Left renal cortex interstitium (tissue), 4 donors: Measurements from ENCODE around the gene SLC12A1. TPM values are rescaled to one million over a fixed set of nuclear protein-coding genes. Genes with fewer than 3 reads are reported as not detected.
"Not testable (repeated sequence)": the region's sequence is repeated elsewhere in the genome, so short reads cannot be mapped to it uniquely, and the experiment has no call there.

Experiments
- DNase-seq, 4 donors: peaks; one replicate each; pipeline ENCODE4 v3.0.0-alpha.2; 2013; ENCODE audit warnings: low read depth in 4 of 4, low spot score in 2 of 4, missing footprints in 1 of 4
- polyA plus RNA-seq, 4 donors: library from polyadenylated mRNA; unstranded; fragments of 120-200 nt; gene quantifications; one replicate each; pipeline ENCODE4 v1.2.1, GENCODE V29; 2013; ENCODE audit not compliant: insufficient read length in 4 of 4

SLC12A1 gene
- polyA plus RNA-seq, 4 donors = 384 to 563 (median 484) TPM

DNA sequence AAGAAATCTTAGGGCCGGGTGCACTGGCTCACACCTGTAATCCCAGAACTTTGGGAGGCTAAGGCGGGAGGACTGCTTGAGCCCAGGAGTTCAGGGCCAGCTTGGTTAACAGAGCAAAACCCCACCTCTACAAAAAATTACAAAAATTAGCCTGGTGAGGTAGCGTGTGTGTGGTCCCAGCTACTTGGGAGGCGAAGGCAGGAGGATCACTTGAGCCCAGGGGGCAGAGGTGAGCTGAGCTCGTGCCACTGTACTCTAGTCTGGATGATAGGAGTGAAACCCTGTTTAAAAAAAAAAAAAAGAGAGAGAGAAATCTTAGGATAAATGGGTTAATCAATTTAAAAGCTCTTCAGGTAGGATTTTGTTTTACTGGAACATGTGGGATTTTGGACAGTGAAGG lies 93.9 kb downstream of the SLC12A1 start:
- no peak for DNase-seq

DNA sequence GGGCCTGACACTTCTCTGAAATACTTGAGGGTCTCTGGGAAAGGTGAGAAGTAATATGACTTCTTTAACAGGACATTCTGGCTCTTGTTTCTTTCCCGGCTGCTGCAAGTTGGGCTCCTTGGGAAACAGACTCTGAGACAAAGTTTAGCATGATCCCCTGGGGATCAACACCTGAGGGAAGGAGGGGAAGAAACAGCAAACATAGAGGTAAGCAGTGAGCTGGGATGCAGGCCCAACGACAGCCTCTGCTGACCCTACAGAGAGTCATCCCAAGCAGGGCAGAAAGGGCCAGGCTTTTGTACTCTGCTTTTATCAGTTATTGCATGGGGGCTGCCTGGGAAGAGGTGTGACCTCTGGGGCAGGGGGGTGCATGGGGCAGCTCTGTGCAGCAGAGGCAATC lies 98.3 kb downstream of the SLC12A1 start:
- no peak for DNase-seq

DNA sequence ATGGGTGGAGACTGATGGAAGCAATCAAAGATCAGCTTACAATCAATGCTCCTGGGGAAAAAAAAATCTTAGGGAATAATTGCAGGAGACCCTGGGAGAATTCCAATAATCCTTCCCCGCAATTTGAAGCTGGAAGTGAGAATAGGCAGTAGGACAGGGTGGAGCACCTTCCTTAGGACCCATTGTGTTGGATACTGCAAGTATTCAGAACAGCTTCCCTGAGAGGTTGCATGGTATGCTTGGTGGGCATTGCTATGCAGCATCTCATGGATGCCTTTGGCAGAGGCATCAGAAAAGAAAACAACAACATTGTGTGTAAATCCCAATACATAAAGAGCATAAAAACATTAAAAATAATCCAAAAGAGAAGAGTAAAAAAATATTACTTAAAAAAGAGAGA lies 100.5 kb downstream of the SLC12A1 start:
- no peak for DNase-seq

DNA sequence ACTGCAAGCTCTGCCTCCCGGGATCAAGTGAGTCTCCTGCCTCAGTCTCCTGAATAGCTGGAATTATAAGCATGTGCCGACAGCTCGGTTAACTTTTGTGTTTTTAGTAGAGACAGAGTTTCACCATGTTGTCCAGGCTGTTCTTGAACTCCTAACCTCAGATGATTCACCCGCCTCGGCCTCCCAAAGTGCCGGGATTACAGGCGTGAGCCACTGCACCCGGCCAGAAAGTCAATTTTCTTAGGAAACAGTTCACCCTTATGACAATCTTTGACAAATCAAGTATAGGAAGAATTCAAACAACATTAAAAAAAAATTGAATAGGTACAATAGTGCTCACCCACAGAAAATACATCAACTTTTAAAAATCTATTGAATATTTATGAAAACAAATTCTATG lies 101.5 kb downstream of the SLC12A1 start:
- DNase-seq = no peak

DNA sequence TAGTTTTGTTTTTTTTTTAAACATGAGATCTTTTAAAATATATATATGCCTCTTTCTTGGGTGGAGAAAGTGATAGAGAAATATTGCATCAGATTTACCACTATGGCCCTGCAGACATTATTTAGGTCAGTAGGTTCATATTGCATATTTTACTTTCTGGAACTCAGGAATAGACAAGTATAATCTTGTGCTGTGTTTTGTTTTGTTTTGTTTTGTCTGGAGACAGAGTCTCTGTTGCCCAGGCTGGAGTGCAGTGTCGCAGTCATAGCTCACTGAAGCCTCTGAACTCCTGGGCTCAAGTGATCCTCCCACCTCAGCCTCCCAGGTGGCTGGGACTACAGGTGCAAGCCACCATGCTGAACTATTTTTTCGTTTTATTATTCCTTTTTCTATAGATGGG lies 103.6 kb downstream of the SLC12A1 start:
- DNase-seq = no peak

DNA sequence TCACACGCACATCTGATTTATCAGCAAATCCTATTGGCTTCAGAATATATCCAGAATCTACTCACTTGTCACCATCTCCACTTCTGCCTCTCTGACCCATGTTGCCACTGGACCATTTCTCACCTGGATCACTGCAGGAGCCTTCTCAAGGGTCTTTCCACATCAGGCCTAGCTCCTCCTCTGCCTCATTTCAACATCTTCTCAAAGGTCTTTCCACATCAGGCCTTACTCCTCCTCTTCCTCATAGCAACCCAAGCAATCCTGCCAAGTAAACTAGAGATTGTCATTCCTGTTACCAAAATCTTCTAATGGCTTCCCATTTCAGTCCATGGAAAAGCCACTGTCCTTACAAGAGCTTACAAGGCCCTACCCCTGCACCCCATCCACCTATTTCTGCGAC lies 107.1 kb downstream of the SLC12A1 start:
- no peak for DNase-seq

DNA sequence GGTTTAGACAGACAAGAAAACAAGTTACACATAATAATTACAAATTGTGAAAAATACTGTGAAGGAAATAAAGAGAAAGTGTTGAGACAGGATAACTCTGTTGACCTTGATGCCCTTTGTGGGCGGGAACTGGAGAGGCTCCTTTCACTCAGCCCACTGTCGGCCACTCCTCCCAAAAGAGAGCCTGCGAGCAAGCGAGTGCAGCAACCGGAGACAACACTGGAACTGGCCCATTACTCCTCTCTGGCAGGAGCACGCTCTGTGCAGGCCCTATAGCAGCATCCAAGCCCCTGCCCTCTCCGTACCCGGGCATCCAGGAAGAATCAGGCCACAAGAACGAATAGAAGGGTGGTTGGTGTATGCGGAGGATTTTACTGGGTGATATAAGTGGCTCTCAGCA lies 108.9 kb downstream of the SLC12A1 start:
- DNase-seq = no peak

DNA sequence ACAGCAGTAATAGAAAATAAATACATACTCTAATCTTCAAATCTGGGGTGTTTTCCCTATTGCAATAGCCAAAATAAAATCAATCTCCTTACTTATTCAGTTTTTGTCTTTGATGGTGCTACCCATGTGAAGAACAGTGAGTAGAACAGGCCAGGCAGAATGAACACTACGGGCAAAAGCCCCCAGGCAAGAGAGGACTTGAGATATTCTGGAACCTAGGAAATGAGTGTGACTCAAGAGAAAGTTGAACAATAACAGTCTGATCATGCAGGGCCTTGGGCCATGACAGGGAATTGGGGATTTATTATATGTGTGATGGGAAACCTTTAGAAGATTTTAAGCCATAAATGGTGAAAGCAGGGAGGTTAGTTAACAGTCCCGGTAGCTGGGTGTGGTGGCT lies 111.1 kb downstream of the SLC12A1 start:
- no peak for DNase-seq

DNA sequence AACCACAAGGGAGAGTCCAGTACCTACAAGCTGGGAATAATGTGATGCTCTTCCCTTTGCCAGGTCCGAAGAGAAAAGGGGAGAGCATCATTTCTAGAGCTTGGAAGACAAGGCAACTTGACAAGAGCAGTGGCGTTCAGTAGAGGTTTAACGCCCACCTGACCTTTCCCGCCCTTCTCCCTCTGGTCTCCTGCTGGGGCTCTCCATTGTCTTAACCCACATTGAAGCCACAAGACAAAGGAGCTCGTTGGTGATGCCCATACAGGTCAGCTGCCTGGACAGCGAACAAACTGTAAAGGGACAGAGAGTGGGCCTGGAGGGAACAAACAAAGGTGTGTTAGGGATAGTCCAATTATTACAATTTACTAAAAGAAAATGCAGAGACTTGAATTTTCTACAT lies 112.0 kb downstream of the SLC12A1 start:
- DNase-seq = no peak

DNA sequence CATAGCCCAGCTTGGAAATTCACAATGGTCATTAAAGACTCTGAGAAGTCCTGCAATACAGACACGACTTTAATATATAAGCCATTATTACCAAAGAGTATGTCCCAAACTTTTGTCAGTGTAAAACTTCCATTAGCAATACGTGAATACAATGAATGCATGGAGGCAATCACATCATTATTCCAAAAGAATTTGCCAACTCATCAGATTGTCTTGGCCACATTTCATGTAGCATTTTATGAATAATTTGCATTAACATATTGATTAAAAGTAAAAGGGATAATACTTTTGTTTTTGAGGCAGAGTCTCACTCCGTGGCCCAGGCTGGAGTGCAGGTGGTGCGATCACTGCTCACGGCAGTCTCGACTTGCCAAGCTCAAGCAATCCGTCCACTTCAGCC lies 117.2 kb downstream of the SLC12A1 start:
- DNase-seq = no peak

DNA sequence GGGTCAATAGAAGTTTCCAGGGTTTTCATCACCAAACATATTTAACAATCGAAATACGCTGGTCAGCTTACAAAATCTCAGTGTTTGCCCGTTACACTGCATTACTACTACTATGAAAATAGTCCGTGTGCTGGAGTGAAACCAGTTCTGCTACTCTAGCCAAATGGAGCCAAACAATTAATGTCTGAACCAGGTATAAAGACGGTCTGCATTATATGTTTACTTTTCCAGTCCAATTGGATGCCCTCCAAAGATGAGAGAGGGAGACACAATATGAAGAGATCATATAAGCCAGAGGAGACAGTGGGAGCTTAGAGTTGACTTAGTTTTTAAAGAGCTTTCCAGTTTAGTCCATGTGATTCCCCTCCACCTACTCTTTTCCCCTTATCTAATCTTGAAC lies 118.8 kb downstream of the SLC12A1 start:
- DNase-seq = no peak

DNA sequence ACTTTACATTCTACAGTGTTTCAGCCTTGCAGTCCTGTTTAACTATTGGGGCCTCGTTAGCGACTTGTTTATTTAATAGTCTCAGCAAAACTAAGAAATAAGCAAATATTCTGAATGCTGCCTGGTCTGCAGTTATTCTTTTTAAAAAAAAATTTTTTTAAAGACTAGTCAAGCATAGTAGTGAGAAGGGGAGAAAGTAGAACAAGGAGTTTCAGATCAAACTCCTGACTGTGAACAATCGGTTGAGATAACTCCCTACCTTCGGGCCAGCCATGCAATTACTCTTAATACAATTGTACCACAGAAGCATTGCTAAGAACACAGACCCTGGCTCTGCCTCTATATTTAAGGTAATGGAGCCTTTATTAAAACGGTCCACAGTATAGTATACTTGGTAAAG lies 119.3 kb downstream of the SLC12A1 start:
- DNase-seq = no peak

DNA sequence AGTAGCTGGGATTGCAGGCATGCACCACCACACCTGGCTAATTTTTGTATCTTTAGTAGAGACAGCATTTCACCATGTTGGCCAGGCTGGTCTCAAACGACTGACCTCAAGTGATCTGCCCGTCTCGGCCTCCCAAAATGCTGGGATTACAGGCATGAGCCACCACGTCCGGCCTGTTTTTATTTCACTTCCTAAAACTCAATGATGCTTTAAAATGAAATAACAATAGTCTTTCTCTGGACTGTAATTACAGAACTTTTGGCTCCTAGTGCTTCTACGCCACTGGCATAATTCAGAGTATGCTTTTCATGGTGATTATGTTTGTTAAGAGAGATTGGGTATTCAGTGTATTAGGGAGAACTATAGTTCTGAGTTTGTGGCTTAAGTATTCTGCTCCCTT lies 120.1 kb downstream of the SLC12A1 start:
- not testable (repeated sequence) for DNase-seq

DNA sequence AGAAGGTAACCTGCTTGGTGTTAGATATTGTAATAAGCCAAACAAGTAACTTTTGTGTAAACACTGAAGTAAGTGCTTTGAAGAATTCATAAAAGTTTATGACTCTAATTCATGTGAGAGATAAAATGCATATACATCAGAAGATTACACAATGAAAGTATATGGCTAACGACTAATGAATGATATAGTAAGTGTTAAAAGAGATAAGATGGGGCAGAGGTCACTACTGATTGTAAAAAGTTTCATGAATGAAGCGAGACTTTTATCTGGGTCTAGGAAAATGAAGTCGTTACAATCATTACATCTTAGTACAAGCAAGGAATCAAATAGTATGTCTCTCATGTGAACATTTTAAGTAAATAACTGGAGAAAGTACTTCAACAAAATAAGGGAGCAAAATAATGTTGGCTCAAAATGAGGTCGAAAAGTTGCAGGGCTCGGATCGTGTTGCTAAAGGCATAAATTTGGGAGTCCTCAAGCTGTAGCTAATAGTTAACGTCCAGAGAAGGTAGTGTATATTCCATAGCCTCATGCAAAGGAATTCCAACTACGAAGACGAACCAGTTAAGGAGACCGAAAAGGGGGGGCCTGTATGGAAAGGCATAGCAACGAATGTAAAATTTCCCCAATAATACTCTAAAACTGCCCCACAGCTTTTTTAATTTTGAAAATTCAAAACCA lies 124.1 kb downstream of the SLC12A1 start:
- DNase-seq = peak in 2 of 4 donors; percentile 8 to 29

DNA sequence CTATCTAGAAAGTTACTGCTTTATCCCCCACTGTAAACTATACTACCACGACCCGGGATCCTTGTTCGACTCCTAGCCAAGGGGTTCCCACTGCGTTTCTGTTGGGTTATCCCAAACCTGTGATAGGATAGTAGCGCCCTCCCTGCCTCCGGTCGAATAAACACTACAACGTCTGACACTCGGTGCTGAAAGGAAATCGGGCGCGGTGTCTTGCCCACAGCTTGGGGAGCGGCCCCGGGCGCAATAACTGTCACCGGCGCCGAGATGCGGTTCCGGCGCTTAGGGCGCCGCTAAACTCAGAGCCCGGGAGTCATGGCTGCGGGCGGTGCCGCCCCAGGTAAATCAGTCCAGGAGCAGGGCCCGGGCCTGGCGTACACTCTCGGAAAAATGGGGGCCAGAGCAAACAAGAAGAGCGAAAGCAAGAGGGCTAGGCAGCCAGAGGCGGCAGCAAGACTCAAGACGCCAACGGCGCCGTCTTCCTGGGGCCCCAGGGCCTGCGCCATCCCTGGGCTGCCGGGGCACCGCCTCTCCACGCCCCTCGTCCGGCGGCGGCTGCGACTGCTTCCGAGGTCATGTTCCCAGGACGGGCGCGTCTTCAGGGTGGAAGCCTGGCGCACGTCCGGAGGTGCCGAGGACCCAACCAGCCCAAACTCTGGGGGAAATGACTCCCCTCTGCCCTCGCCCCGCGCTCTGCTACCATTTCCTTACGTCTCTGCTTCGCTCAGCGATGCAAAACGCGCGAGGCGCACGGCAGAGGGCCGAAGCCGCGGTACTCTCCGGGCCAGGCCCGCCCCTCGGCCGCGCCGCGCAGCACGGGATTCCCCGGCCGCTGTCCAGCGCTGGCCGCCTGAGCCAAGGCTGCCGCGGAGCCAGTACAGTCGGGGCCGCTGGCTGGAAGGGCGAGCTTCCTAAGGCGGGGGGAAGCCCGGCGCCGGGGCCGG lies 125.0 kb downstream of the SLC12A1 start, which contains the start of gene DUT:
Gene DUT, plus strand, starts transcription at position 575 of the 941 bp plus-strand sequence. Its CDS starts 87 bp downstream, at position 662.
- DNase-seq = peak; percentile 58 to 81 (median 70)

DNA sequence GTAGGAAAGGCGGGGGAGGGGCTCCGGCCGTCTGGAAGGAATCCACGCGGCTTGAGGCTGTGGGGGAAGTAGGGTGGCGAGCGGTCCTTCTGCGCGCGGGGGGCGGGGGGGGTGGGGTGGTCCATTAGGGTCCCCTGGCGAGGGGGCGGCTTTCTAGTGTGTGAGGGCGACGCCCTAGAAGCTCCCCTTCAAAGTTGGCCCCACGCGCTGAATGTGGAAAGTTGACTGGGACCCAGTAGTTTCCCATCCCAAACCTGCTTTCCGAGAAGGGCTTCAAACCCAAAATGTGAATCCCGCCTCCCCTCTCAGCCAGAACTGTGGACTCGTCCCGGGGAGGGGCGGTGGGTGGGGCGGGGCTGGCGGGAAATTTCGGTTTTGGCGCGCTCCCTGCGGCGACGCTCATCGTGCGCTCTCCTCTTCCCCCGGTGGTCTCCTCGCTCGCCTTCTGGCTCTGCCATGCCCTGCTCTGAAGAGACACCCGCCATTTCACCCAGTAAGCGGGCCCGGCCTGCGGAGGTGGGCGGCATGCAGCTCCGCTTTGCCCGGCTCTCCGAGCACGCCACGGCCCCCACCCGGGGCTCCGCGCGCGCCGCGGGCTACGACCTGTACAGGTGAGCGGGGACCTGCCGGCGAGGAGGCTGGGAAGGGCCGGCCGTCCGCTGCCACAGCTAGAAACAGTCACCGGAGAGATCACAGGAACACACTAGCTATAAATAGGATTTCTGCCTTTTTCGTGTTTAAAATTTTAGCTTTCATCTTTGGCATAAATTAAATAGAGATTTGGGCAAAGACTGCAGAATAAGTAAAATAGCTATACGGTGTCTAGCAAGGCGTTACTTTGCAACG lies 125.9 kb downstream of the SLC12A1 start:
- peak; percentile 51 to 66 (median 64) for DNase-seq

DNA sequence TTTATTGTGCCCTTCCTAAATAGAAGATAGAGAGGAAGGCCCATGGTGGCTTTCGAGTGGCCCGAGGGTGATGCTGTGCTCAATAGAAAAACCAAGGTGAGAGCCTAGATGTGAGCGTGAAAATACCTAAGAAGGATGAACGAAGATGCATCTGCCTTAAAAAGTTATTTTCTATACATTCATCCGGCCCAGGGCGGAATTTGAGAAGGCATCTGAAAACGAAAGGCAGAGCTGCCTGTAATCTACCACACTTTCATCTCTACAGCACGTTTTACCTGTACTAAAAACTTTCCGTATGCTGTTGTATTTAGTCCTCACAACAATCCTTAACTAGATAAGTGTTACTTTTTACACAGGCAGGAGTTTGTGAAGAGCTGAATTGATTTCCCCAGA lies 126.5 kb downstream of the SLC12A1 start:
- no peak for DNase-seq

DNA sequence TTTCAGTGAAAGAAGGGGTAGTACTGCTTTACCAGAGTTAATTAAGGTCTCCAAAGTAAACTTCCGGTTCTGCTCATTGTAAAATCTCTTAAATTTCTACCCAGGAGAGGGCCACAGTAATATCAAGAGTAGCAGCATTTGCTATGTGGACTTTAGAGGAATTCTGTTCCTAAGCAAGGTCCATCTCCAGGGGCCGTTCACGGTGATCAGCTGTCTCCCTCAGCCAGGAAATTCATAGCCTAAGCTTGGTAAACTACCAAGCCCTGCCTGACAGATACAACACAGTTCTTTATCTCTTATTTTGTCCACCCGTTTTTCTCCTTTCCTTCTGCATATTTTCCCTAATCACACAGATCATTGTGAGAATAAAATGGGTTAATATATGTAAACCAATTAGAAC lies 127.4 kb downstream of the SLC12A1 start:
- DNase-seq = no peak

DNA sequence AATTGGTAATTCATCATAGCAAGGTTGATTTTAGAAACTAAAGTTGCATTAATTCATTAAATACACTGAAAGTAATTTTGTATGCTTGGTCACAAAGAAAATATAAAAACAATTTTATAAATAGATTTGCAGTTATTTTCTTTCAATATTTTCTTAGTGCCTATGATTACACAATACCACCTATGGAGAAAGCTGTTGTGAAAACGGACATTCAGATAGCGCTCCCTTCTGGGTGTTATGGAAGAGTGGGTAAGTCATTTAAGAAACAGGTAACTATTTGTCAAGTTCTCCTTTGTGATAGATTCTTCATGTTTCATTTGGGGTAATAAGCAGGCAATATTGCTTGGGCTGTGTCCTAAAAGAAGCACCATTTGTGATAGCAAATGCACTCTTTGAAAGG lies 128.2 kb downstream of the SLC12A1 start:
- DNase-seq = no peak

DNA sequence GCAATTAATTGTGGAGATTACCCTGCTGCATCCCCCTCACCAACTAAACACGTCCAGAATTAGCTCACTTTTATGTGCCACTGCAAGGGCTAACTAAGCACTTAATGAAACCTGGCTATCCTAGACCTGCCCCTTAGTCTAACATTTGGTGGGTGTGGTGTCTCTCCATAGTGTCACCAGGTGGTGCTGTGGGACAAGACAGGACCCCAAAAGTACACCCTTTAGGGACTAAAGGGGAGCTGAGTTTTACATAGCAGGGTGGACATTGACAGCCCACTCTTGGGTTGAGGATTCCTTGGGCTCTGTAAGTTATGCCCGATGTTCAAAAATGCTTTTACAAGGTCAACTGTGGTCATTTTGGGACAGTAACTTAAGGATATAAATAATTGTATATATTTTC lies 130.8 kb downstream of the SLC12A1 start:
- no peak for DNase-seq

DNA sequence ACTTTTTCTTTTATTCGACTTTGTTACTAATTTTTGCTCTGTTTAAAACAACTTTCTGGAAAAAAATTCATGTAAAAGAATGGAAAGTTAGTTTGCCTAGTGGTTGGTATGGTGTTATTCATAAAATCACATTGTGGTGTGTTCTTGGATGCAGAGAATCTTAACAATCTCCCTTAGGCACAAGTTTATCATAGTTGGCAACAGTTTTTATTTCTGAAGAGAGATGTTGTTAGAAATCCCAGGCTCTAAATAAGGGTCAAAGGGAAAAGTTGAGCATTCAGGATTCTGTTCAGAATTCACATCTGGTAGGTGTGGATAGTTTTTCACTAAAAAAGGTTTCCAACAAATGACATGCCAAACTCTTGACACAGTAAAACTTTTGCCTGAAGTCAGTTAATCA lies 131.5 kb downstream of the SLC12A1 start:
- DNase-seq = no peak
